HepG2 (cell line): ENCODE data around the gene HOXD12. TPM values are rescaled to one million over a fixed set of nuclear protein-coding genes. Genes with fewer than 3 reads are reported as not detected.

Source experiments
- CBX1 ChIP-seq: IDR thresholded peaks from one replicate; pipeline ENCODE4 v1.6.1; 2016; ENCODE audit warnings: antibody characterized with exemption, low read depth
- EED ChIP-seq: sonication (generic); formaldehyde crosslinking; IDR thresholded peaks from 2 replicates; pipeline ENCODE4 v1.5.0; 2020; ENCODE audit warnings: mild to moderate bottlenecking, missing genetic modification reagents
- GABPB1 ChIP-seq: IDR thresholded peaks from 2 replicates; pipeline ENCODE4 v1.6.1; 2016; ENCODE audit warnings: mild to moderate bottlenecking, missing genetic modification reagents, moderate library complexity, missing compliant biosample characterization
- MXI1 ChIP-seq: IDR thresholded peaks from 3 replicates; pipeline ENCODE4 v1.6.1; 2012; ENCODE audit warnings: low read depth, low read length, inconsistent platforms, borderline replicate concordance
- SMAD3 ChIP-seq: sonication (generic); formaldehyde crosslinking; IDR thresholded peaks from 2 replicates; pipeline ENCODE4 v1.4.0; 2020; ENCODE audit warnings: missing genetic modification reagents
- SPEN ChIP-seq: sonication (generic); formaldehyde crosslinking; IDR thresholded peaks from 2 replicates; pipeline ENCODE4 v1.5.1; 2020; ENCODE audit warnings: low read depth, mild to moderate bottlenecking, missing genetic modification reagents
- ZBTB8A ChIP-seq: sonication (generic); formaldehyde crosslinking; IDR thresholded peaks from 2 replicates; pipeline ENCODE4 v1.4.0; 2020; ENCODE audit warnings: mild to moderate bottlenecking, low read depth, missing genetic modification reagents, borderline replicate concordance
- ZNF138 ChIP-seq: sonication (generic); formaldehyde crosslinking; IDR thresholded peaks from 2 replicates; pipeline ENCODE4 v1.5.0; 2020; ENCODE audit warnings: mild to moderate bottlenecking, low read depth, missing genetic modification reagents
- ZNF430 ChIP-seq: sonication (generic); formaldehyde crosslinking; IDR thresholded peaks from 2 replicates; pipeline ENCODE4 v1.9.0; 2021; ENCODE audit warnings: mild to moderate bottlenecking, missing genetic modification reagents
- ZNF563 ChIP-seq: sonication (generic); formaldehyde crosslinking; IDR thresholded peaks from 2 replicates; pipeline ENCODE4 v1.8.0; 2022; ENCODE audit warnings: mild to moderate bottlenecking, moderate library complexity, missing genetic modification reagents
- polyA plus RNA-seq, 8 experiments: library from polyadenylated mRNA; depleted of rRNA in 3 of 8; stranded (reverse) in 7 of 8; unstranded in 1 of 8; fragments of >200 nt; fragmentation: Illumina TruSeq in 4 of 8; extraction: Trizol in 4 of 8; gene quantifications; 2 replicates each; pipeline versions ENCODE4 v1.2.1 to v1.2.3, GENCODE V29; 2011 to 2016; ENCODE audit warnings: low read depth in 4 of 8, missing spikeins in 1 of 8, mixed read lengths in 1 of 8; ENCODE audit not compliant: insufficient read depth in 1 of 8
- total RNA-seq, 5 experiments: library from RNA; depleted of rRNA; stranded (reverse); fragments of >200 nt; fragmentation: Illumina TruSeq; extraction: Trizol; gene quantifications; 2 replicates each; pipeline ENCODE4 v1.2.3, GENCODE V29; 2016; ENCODE audit warnings: low read depth in 1 of 5
- TF ChIP-seq, protein P1 (sequence below): sonication (generic); formaldehyde crosslinking; IDR thresholded peaks from 2 replicates; pipeline ENCODE4 v1.4.0; 2020; ENCODE audit warnings: mild to moderate bottlenecking, missing genetic modification reagents
- TF ChIP-seq, protein P2 (sequence below): sonication (generic); formaldehyde crosslinking; IDR thresholded peaks from 2 replicates; pipeline ENCODE4 v1.4.0; 2020; ENCODE audit warnings: missing genetic modification reagents
- TF ChIP-seq, protein P3 (sequence below): sonication (generic); formaldehyde crosslinking; IDR thresholded peaks from 2 replicates; pipeline ENCODE4 v1.4.0; 2020; ENCODE audit warnings: mild to moderate bottlenecking, missing genetic modification reagents
- TF ChIP-seq, protein P4 (sequence below): sonication (generic); formaldehyde crosslinking; IDR thresholded peaks from 2 replicates; pipeline ENCODE4 v1.5.1; 2020; ENCODE audit warnings: missing genetic modification reagents, mild to moderate bottlenecking, borderline replicate concordance

Gene HOXD12
- total and polyA plus RNA-seq, 2 of the 13 experiments (the other 11 are each of a cell fraction or from before 2014, with no cell fraction given), result not detected

DNA sequence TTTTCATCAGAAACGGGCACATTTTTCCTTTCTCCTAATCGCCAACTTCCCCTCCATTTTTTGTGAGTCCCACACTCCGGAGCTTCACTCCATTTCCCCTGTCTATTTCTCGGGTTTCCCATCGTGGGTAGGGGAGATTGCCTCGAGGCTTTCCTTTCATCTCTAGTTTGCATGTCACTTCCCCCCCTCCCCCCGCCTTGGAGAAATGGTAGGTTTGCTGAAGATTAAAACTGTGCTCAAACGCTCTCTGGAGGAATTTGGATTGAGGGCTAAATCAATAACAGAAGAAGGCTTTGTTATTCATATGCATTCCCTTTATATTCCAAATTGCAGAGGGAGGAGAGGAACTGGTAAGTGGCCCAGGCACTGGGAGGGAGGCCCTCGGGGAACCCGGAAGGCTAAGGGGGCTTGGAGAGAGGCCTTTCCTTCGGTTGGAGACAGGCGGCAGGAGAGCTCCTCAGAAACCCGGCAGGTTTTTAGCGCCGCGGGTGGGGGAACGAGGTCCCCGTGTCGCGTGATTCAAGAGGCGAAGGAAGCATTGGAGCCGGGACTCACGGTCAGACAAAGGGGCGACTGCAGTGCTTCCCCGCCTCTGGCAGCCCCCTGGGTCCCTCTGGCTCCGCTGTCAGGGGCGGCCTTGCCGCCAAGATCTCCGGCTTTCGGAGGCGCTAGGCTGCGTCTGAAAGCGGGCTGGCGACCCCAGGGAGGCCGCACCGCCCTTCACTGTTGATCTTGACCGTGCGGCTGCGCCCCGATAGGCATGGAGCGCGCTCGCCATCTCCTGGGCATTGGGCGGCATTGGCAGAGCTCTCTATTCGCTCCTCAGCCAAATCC lies 2.4 kb upstream of the HOXD12 start (continued):
- TF ChIP-seq, protein P1, sequence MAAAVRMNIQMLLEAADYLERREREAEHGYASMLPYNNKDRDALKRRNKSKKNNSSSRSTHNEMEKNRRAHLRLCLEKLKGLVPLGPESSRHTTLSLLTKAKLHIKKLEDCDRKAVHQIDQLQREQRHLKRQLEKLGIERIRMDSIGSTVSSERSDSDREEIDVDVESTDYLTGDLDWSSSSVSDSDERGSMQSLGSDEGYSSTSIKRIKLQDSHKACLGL, result 0 out of 2 replicates have a peak, but pooled peaks have one; percentile 40
- TF ChIP-seq GABPB1 (CRISPR knock-in tag) (peak; percentile 64; the same call in 1 of the 2 replicates), ZNF430 (CRISPR knock-in tag) (peak; percentile 62; the same call in 1 of the 2 replicates), CBX1 (peak; percentile 25), ZNF138 (peak; percentile 69; the same call in 1 of the 2 replicates), ZNF563 (CRISPR knock-in tag) (no peak), SPEN (peak; percentile 41; the same call in 1 of the 2 replicates), ZBTB8A (CRISPR knock-in tag) (no peak), EED (CRISPR knock-in tag) (peak; percentile 94), SMAD3 (no peak; the same call in 1 of the 2 replicates), MXI1 (0 out of 3 replicates have a peak, but pooled peaks have one; percentile 30)
- TF ChIP-seq, protein P2, sequence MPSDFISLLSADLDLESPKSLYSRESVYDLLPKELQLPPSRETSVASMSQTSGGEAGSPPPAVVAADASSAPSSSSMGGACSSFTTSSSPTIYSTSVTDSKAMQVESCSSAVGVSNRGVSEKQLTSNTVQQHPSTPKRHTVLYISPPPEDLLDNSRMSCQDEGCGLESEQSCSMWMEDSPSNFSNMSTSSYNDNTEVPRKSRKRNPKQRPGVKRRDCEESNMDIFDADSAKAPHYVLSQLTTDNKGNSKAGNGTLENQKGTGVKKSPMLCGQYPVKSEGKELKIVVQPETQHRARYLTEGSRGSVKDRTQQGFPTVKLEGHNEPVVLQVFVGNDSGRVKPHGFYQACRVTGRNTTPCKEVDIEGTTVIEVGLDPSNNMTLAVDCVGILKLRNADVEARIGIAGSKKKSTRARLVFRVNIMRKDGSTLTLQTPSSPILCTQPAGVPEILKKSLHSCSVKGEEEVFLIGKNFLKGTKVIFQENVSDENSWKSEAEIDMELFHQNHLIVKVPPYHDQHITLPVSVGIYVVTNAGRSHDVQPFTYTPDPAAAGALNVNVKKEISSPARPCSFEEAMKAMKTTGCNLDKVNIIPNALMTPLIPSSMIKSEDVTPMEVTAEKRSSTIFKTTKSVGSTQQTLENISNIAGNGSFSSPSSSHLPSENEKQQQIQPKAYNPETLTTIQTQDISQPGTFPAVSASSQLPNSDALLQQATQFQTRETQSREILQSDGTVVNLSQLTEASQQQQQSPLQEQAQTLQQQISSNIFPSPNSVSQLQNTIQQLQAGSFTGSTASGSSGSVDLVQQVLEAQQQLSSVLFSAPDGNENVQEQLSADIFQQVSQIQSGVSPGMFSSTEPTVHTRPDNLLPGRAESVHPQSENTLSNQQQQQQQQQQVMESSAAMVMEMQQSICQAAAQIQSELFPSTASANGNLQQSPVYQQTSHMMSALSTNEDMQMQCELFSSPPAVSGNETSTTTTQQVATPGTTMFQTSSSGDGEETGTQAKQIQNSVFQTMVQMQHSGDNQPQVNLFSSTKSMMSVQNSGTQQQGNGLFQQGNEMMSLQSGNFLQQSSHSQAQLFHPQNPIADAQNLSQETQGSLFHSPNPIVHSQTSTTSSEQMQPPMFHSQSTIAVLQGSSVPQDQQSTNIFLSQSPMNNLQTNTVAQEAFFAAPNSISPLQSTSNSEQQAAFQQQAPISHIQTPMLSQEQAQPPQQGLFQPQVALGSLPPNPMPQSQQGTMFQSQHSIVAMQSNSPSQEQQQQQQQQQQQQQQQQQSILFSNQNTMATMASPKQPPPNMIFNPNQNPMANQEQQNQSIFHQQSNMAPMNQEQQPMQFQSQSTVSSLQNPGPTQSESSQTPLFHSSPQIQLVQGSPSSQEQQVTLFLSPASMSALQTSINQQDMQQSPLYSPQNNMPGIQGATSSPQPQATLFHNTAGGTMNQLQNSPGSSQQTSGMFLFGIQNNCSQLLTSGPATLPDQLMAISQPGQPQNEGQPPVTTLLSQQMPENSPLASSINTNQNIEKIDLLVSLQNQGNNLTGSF (CRISPR knock-in tag), result no peak
- TF ChIP-seq, protein P3, sequence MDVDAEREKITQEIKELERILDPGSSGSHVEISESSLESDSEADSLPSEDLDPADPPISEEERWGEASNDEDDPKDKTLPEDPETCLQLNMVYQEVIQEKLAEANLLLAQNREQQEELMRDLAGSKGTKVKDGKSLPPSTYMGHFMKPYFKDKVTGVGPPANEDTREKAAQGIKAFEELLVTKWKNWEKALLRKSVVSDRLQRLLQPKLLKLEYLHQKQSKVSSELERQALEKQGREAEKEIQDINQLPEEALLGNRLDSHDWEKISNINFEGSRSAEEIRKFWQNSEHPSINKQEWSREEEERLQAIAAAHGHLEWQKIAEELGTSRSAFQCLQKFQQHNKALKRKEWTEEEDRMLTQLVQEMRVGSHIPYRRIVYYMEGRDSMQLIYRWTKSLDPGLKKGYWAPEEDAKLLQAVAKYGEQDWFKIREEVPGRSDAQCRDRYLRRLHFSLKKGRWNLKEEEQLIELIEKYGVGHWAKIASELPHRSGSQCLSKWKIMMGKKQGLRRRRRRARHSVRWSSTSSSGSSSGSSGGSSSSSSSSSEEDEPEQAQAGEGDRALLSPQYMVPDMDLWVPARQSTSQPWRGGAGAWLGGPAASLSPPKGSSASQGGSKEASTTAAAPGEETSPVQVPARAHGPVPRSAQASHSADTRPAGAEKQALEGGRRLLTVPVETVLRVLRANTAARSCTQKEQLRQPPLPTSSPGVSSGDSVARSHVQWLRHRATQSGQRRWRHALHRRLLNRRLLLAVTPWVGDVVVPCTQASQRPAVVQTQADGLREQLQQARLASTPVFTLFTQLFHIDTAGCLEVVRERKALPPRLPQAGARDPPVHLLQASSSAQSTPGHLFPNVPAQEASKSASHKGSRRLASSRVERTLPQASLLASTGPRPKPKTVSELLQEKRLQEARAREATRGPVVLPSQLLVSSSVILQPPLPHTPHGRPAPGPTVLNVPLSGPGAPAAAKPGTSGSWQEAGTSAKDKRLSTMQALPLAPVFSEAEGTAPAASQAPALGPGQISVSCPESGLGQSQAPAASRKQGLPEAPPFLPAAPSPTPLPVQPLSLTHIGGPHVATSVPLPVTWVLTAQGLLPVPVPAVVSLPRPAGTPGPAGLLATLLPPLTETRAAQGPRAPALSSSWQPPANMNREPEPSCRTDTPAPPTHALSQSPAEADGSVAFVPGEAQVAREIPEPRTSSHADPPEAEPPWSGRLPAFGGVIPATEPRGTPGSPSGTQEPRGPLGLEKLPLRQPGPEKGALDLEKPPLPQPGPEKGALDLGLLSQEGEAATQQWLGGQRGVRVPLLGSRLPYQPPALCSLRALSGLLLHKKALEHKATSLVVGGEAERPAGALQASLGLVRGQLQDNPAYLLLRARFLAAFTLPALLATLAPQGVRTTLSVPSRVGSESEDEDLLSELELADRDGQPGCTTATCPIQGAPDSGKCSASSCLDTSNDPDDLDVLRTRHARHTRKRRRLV (CRISPR knock-in tag), result 0 out of 2 replicates have a peak, but pooled peaks have one; percentile 24
- TF ChIP-seq, protein P4, sequence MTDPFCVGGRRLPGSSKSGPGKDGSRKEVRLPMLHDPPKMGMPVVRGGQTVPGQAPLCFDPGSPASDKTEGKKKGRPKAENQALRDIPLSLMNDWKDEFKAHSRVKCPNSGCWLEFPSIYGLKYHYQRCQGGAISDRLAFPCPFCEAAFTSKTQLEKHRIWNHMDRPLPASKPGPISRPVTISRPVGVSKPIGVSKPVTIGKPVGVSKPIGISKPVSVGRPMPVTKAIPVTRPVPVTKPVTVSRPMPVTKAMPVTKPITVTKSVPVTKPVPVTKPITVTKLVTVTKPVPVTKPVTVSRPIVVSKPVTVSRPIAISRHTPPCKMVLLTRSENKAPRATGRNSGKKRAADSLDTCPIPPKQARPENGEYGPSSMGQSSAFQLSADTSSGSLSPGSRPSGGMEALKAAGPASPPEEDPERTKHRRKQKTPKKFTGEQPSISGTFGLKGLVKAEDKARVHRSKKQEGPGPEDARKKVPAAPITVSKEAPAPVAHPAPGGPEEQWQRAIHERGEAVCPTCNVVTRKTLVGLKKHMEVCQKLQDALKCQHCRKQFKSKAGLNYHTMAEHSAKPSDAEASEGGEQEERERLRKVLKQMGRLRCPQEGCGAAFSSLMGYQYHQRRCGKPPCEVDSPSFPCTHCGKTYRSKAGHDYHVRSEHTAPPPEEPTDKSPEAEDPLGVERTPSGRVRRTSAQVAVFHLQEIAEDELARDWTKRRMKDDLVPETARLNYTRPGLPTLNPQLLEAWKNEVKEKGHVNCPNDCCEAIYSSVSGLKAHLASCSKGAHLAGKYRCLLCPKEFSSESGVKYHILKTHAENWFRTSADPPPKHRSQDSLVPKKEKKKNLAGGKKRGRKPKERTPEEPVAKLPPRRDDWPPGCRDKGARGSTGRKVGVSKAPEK (CRISPR knock-in tag), result peak; percentile 72; the same call in 1 of the 2 replicates
